HFF-Myc (cell line): ENCODE data around the gene RAD51D.

ENCODE experiments used
- DNase-seq: peaks from one replicate; pipeline ENCODE4 v3.0.0-alpha.2; 2011; ENCODE audit warnings: low read depth; ENCODE audit errors: extremely low read depth
- H3K4me3 ChIP-seq: replicated peaks from 2 replicates; pipeline ENCODE4 v1.5.1; 2011; ENCODE audit warnings: low read depth, mild to moderate bottlenecking, control low read depth, low read length
- CTCF ChIP-seq: IDR thresholded peaks from 2 replicates; pipeline ENCODE4 v1.5.1; 2012; ENCODE audit warnings: mild to moderate bottlenecking, low read depth, low read length, control low read depth; ENCODE audit errors: missing control alignments

Gene RAD51D

GRCh38 chr17:35146214-35146833, 26.7 kb upstream of the RAD51D start:
- no peak overlapping the region for H3K4me3 ChIP-seq
- TF ChIP-seq CTCF = no peak
- no peak for DNase-seq

- no peak overlapping the region for H3K4me3 ChIP-seq
- no peak for TF ChIP-seq CTCF
- DNase-seq = no peak
These were observed 25.2 kb upstream of the RAD51D start for GRCh38 chr17:35144840-35145239.

GRCh38 chr17:35142467-35142796, 22.8 kb upstream of the RAD51D start:
- TF ChIP-seq CTCF = no peak
- no peak for DNase-seq
- peak overlapping the region; percentile 99 for H3K4me3 ChIP-seq

GRCh38 chr17:35141681-35142466, 22.2 kb upstream of the RAD51D start, which contains the start of gene NLE1:
Gene NLE1, minus strand, starts transcription at chr17:35142303. Its CDS starts 28 bp downstream, at chr17:35142275.
- H3K4me3 ChIP-seq = peak within 1 kb of the TSS; percentile 99
- peak; percentile 57 for DNase-seq
- TF ChIP-seq CTCF = peak; percentile 86

GRCh38 chr17:35138218-35138617, 18.6 kb upstream of the RAD51D start:
- no peak for DNase-seq
- H3K4me3 ChIP-seq = no peak overlapping the region
- no peak for TF ChIP-seq CTCF

GRCh38 chr17:35135322-35135721, 15.7 kb upstream of the RAD51D start:
- no peak for TF ChIP-seq CTCF
- H3K4me3 ChIP-seq = no peak overlapping the region
- no peak for DNase-seq
